Transverse colon (tissue), 4 donors: ENCODE measurements around the gene CD84.

Source experiments
- CTCF ChIP-seq, 5 experiments: fragments of 200-600 bp in 3 of 5; fragments of 450-650 bp in 2 of 5; sonication (generic) in 3 of 5; IDR thresholded peaks; 1 replicate in 2 of 5; 2 replicates in 3 of 5; pipeline ENCODE4 v1.5.1; 2016 to 2017; ENCODE audit warnings: antibody characterized with exemption in 5 of 5, inconsistent platforms in 3 of 5, mild to moderate bottlenecking in 2 of 5, moderate library complexity in 1 of 5
- EP300 ChIP-seq: sonication (generic); formaldehyde crosslinking; IDR thresholded peaks from one replicate; pipeline ENCODE4 v1.6.1; 2017; ENCODE audit warnings: antibody characterized with exemption, low read depth
- POLR2A ChIP-seq: fragments of 450-650 bp; IDR thresholded peaks from one replicate; pipeline ENCODE4 v1.6.1; 2016; ENCODE audit warnings: antibody characterized with exemption, mild to moderate bottlenecking, moderate library complexity
- POLR2AphosphoS5 ChIP-seq, 3 donors: sonication (generic); formaldehyde crosslinking; IDR thresholded peaks; one replicate each; pipeline ENCODE4 v1.6.1; 2016; ENCODE audit warnings: antibody characterized with exemption in 3 of 3

- TF ChIP-seq CTCF (IDR thresholded peaks at IDR 0.05) (no peak), EP300 (no peak), POLR2AphosphoS5 (IDR thresholded peaks at IDR 0.05) (no peak), POLR2A (no peak)
These were observed 1.1 kb downstream of the CD84 start for GRCh38 chr1:160578175-160578524.
